RWPE1 (cell line): ENCODE results near the gene TRIM50.
"Not testable (repeated sequence)": the region's sequence is repeated elsewhere in the genome, so short reads cannot be mapped to it uniquely, and the experiment has no call there.

Experiments
- CTCF ChIA-PET: fragments of 350-600 bp; sonication (Branson Sonifier 250); formaldehyde crosslinking; extraction: SDS; loops from one replicate; lab custom pipeline; 2021; lab: Yijun Ruan, JAX
- POLR2A ChIA-PET: fragments of 400-600 bp; formaldehyde crosslinking; extraction: SDS; loops from one replicate; lab custom pipeline; 2020; ENCODE audit warnings: antibody characterized with exemption; ENCODE audit not compliant: low non-redundant PET; lab: Yijun Ruan, JAX
- DNase-seq: peaks from one replicate; pipeline ENCODE4 v3.0.0; 2012; ENCODE audit warnings: low spot score
- H3K27ac ChIP-seq: fragments of 450-650 bp; 2 replicates; pipeline ENCODE4 v1.5.1; 2017
- CTCF ChIP-seq: fragments of 450-650 bp; conservative IDR thresholded peaks from 2 replicates; pipeline ENCODE4 v1.5.1; 2017; ENCODE audit warnings: low read depth, mild to moderate bottlenecking

TRIM50 gene

GRCh38 chr7:73316521-73316920, 11.4 kb downstream of the TRIM50 start:
- TF ChIP-seq CTCF = no peak
- DNase-seq = no peak
- POLR2A ChIA-PET = no interaction called here
- CTCF ChIA-PET = no interaction called here
- no peak overlapping the region for H3K27ac ChIP-seq

- no peak overlapping the region for H3K27ac ChIP-seq
- DNase-seq = no peak
- ChIA-PET CTCF (no interaction called here), POLR2A (no interaction called here)
- TF ChIP-seq CTCF = no peak
These were observed 13.6 kb downstream of the TRIM50 start for GRCh38 chr7:73314271-73314670.

GRCh38 chr7:73313521-73313906, 14.4 kb downstream of the TRIM50 start:
- TF ChIP-seq CTCF = no peak
- ChIA-PET POLR2A (no interaction called here), CTCF (no interaction called here)
- no peak for DNase-seq
- no peak overlapping the region for H3K27ac ChIP-seq

- ChIA-PET POLR2A (no interaction called here), CTCF (no interaction called here)
- no peak for TF ChIP-seq CTCF
- no peak for DNase-seq
- H3K27ac ChIP-seq = no peak overlapping the region
These were observed 14.9 kb downstream of the TRIM50 start for GRCh38 chr7:73312831-73313520.

- CTCF ChIA-PET, H3K27ac ChIP-seq, POLR2A ChIA-PET, DNase-seq: not testable (repeated sequence)
These were observed 16.5 kb downstream of the TRIM50 start for GRCh38 chr7:73311421-73311820.

GRCh38 chr7:73308665-73309214, 19.1 kb downstream of the TRIM50 start, which contains the start of gene NSUN5:
Gene NSUN5, minus strand, starts transcription at chr7:73308826. Its CDS starts 36 bp downstream, at chr7:73308790.
- peak; percentile 72 for DNase-seq
- no peak for TF ChIP-seq CTCF
- H3K27ac ChIP-seq = peak within 1 kb of the TSS; percentile 80
- POLR2A ChIA-PET = interaction anchor here (0.7 kb wide), 1 partner anchor 137 kb away, joined by 6 read pairs; no protein-coding TSS in a partner anchor
- CTCF ChIA-PET = no interaction called here

GRCh38 chr7:73308074-73308664, 19.7 kb downstream of the TRIM50 start:
- POLR2A ChIA-PET = interaction anchor here (0.7 kb wide), 1 partner anchor 137 kb away, joined by 6 read pairs; no protein-coding TSS in a partner anchor
- H3K27ac ChIP-seq = peak overlapping the region; percentile 80
- TF ChIP-seq CTCF = no peak
- DNase-seq = peak; percentile 18
- CTCF ChIA-PET = no interaction called here
